GM18873 (cell line): Measurements from ENCODE around the gene LAMP1.
"Not testable (repeated sequence)": the region's sequence is repeated elsewhere in the genome, so short reads cannot be mapped to it uniquely, and the experiment has no call there.

Source experiments
- ATAC-seq: cut with Tn5 transposase; IDR thresholded peaks from one replicate; pipeline ENCODE4 v1.9.1; 2021; ENCODE audit warnings: mild to moderate bottlenecking, moderate library complexity, moderate number of reproducible peaks; ENCODE audit not compliant: unreplicated experiment, low FRiP score

The LAMP1 gene

DNA sequence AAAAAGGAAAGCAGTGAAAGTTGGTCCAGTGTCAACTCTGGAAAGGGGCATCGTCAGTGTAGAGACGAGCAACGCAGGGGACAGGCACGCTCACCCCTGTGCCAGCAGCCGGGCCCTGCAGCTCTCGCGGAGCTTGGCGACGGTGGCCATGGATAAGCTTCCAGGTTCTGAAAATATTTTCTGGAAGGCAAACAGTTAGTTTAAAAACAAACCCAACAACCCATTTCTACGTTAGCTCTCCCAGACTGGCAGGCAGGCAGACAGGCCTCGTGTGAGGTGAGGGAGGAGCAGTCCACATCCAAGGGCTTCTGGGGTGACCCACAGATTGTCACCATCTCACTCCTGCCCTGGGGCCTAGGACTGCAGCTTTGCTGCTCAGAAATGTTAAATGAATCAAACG lies 27.4 kb downstream of the LAMP1 start:
- no peak for ATAC-seq

DNA sequence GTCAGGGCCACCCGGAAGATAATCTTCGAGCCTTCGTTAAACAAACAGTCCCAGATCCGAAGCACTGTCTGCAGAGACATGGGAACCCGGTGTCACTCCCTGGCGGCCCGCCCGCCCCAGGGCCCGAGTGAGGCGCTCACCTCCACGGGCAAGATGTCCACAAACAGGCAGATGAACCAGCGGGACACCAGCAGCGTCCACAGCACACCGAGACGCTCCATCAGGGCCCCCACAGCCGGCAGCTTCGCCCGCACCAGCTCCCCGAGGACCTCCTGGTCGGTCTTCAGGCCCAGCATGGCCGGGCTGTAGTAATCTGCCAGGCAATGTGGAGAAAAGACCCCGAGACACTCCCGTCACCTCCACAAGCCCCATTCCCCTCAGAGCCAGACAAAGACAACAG lies 28.7 kb downstream of the LAMP1 start:
- ATAC-seq = no peak

DNA sequence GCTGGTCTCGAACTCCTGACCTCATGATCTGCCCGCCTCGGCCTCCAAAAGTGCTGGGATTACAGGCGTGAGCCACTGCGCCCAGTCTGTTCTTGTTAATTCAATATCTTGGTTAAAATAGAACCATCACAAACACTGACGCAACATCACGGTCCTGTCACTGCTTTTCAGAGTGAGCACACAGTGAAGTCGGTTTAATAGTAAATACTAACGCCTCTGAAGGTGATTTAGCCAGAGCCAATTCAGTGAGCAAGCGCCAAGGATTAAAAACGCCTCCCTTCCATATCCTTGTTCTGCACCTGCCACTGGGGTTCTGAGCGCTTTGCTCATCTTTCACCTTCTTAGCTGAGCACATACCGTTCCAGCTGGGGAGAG lies 30.3 kb downstream of the LAMP1 start:
- no peak for ATAC-seq

DNA sequence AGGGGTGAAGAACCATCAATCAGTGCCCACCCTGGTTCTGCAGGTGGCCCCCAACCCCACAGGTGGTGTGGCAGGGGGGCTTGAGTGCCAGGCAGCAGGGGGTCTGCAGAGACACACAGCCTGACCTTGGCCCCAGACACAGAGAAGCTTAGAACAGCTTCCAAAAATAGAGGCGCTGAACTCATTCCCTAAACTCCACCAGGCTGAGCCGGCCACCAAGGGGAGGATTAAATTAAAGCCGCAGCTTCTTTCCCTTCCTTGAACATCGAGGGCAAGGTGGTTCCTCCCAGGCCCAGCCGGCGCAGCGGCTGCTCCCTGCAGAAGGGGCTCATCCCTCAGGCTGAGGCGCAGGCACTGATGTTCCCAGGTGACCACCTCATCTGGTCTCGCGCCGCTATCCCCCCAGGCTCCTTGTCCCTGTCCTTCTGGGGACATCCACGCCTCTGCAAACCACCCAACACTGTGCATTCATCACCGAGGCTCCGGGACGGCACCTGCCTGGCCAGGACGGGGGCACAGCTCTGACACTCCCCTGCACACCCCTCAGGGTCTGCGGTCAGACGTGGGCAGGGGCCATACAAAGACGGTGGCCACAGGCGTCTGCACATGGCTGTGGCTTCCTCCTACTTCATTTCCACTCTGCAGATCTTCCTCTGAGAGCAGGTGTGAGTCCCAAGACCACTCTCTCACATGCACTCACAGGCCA lies 30.9 kb downstream of the LAMP1 start:
- no peak for ATAC-seq

DNA sequence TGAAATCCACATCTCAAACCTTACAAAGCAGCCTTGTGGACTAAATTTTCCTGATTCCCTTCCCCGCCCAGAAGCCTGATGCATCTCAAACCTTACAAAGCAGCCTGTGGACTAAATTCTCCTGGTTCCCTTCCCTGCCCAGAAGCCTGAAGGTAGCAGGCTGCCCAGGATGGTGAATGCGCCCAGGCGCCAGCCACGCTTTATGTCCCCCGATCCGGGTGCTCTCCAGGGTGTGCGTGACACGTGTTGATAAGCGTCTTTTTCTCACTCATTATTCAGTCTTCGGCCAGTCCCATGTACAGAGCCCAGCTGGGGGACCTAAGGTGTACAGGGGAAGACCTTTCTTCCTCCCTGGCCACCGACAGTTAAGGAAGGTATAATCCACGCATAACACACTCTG lies 31.8 kb downstream of the LAMP1 start:
- no peak for ATAC-seq

DNA sequence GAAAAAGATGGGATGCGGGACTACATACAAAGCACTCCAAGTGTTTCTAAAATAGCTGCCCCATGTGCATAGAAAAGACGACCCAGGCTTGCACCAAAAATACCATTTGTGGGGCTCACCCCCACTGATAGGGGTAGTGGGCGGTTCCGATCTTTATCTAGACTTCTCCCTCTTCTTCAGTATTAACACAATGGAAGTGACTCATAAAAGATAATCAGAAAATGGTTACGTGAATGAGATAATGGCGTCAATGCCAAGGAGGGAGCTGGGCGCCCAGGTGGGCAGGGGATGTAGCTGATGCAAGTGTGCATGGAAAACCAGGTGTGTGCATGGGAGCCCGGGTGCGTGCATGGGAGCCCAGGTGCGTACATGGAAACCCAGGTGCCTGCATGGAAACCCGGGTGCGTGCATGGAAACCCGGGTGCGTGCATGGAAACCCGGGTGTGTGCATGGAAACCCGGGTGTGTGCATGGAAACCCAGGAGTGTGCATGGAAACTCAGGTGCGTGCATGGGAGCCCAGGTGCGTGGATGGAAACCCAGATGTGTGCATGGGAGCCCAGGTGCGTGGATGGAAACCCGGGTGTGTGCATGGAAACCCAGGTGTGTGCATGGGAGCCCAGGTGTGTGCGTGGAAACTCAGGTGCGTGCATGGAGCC lies 32.7 kb downstream of the LAMP1 start:
- no peak for ATAC-seq

DNA sequence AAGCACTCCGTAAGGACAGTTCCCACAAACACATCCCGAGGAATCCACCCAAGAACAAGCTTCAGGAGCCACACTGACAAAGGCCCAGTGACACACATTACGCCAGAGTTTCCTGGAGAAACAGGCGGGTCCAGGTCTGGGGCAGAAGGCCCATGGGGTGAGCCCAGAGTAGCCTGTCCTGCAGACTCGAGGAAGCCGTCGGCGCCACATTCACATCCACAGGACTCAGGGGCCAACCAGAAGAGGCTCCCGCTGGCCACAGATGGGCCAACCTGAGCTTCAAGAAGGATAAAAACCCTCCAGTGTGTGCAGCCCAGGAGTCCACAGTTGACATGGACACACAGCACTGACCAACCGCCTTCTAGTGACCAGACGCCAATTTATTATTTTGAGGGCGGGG lies 35.6 kb downstream of the LAMP1 start:
- ATAC-seq = no peak

DNA sequence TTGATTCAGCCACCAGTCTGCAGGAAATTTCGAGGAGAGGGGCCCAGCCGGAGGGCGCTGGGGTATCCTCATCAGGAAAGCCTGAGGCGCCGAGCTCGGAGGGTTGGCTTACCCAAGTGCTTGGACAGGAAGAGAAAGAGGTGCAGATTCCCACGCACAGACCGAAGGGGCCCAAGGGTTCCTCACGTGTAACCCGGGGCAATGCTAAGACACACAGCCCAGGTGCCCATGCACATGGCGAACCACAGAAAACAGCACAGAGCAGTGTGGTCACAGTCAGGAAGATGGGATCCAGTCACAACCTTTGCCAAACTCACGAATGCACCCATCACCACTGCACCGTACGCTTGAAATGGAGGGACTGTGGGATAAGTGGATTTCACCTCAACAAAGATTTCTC lies 36.0 kb downstream of the LAMP1 start:
- no peak for ATAC-seq

DNA sequence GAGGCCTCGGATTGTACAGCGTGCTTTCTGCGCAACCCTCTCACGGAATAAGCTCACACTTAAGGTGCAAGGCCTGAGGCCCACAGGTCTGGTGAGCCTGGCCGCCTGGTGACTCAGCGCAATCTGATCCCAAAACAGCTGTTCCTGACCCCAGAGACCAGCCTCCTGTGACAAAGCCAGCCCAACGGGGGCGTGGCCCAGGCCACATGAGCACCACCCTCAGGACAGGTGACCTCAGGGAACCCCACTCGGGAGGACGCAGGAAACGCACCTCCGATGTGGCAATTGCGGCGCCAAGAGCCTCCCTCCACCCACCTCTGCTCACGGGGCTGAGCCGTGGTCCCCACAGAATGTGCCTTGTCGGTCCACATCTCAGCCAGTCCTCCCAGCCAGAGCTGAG lies 40.5 kb downstream of the LAMP1 start:
- ATAC-seq = no peak

DNA sequence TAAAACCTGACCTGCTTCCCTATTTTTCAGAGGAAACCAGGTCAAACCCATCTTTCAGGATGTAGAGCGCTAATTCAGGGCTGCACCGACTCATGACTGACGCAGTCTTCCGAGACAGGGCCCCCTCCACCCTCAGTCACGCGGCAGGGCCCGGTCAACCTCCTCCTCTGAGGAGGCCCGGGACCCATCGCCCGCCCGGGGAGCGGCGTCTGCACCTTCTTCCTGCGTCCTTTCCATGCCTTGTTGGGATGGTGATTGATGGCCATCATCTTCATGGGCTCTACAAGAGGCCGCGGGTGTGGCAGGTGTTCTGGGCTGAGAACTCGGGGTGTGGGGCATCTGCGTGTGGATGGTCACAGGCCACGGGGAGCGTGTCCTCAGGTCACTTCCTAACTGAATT lies 40.9 kb downstream of the LAMP1 start:
- ATAC-seq = no peak

DNA sequence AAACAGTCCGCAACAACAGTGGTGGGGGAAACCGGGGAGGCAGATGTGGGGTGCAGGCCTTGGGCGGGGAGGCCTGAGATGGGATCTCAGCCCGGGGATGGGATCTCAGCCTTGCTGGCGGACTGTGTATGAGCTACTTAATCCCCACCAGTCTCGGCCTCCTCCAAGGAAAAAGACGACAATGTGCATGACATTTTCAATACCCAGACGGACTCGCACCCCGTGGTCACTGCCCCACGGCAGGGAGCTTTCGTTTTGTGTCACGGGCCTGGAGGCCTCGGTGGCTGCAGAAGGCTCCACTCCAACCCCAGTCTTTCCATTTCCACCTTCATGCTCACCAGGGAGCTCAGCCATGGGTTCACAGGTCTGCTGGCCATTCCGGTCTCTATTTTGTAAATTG lies 41.4 kb downstream of the LAMP1 start:
- ATAC-seq = no peak

DNA sequence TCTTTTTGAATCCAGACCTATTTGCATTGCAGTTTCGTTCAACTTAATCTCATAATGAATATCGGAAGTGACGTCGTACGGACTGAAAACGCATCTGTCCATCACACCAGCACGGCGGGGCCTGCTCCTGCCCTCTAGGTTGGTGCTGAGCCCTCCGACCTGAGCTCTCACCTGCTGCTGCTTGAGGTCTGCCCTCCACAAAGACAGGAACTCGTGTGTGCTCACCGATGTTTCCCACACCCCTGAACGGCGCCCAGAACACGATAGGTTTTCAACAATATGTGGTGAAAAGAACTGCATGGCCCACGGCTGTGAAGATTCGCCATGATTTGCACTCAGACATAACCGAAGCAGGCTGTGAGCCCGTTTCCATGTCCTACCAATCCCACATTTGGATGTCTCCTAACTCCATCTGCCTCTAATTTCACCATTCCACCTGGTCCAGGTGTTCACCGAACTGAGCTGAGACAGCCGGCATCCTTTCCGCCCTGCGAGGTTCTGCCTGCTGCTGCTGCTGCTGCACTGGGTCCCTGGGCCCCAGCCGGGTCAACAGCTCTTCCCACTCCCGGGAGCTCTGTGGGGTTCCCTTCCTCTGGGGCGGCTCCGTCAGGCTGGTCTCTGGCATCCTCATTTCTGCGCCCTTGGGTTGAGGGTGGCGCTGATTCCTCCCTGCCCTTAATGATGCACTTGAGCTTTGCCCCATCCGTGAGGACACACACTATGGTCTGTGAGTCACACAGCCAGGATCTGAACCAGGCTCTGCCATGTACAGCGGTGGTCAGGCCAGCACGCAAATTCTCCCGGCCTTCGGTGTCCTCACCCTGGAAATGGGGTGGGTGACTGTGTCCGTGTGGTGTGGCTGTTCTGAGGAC lies 46.0 kb downstream of the LAMP1 start:
- ATAC-seq = no peak

DNA sequence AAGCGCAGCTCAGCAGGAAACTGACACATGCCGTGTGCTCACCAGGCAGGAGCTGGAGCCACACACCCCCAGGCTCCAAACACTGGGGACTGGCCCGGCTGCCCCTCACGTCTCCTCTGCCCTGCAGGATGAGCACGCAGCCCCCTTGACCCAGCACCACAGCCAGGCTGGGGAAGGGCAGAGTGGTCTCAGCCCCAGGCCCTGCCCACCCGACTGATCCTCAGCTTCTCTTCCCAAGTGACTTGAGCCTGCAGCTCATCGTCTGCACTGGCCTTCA lies 46.6 kb downstream of the LAMP1 start:
- ATAC-seq = no peak

DNA sequence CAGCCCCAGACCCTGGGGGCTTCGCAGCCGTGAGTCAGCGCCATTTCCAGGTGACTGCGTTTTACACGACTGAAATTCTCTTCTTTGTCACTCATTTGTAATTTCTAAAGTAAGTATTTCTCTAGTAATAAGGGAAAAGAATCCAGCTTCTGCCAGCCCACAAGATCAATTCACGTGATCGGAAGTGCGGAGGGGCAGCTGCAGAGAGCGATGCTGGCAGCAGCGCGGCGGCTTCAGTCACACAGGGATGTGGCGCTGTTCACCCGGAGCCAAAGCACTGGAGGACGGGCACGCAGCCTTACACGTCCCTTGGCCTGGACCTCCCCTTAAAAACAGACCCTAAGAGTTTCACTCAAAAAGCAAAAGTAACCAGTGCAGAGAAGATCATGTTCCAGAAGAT lies 48.4 kb downstream of the LAMP1 start:
- ATAC-seq = no peak

DNA sequence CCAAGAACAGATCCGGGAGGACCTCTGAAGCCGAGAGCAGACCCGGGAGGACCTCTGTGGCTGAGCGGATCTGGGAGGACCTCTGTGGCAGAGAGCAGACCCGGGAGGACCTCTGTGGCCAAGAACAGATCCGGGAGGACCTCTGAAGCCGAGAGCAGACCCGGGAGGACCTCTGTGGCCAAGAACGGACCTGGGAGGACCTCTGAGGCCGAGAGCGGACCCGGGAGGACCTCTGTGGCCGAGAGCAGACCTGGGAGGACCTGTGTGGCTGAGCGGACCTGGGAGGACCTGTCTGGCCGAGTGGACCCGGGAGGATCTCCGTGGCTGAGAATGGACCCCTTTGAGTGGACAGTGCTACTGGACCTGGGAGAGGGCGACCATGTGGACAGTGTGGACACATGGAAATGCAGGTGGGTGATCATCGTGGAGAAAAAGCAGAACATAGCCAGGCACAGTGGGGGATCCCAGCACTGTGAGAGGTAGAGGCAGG lies 50.7 kb downstream of the LAMP1 start:
- not testable (repeated sequence) for ATAC-seq

DNA sequence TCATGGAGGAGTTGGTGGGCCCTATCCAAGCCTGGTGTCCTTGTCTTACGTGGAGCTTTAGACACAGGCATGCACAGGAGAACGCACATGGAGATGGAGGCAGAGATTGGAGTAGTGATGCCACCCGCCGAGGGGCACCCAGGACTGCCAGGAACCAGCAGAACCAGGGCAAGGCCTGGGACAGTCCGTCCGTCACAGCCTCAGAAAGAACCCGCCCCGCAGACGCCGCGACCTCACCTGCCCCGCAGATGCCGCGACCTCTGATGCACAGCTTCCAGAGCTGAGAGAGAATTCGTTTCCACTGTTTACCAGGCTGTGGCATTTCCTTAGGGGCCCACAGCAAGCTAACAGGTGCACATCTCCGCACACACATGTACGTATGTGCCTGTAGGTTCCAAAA lies 51.6 kb downstream of the LAMP1 start:
- ATAC-seq = no peak

DNA sequence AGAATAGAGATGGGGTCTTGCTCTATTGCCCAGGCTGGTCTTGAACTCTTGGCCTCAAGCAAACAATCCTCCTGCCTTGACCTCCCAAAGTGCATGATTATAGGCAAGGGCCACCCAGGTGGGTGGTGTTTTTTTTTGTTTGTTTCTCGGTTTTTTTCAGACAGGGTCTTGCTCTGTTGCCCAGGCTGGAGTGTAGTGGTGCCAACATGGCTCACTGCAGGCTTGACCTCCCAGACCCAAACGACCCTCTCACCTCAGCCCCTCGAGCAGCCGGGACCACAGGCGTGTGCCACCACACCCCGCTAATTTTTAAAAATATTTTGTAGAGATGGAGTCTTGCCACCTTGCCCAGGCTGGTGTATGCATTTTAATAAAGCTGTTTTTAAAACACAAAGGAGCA lies 52.0 kb downstream of the LAMP1 start:
- ATAC-seq = no peak

DNA sequence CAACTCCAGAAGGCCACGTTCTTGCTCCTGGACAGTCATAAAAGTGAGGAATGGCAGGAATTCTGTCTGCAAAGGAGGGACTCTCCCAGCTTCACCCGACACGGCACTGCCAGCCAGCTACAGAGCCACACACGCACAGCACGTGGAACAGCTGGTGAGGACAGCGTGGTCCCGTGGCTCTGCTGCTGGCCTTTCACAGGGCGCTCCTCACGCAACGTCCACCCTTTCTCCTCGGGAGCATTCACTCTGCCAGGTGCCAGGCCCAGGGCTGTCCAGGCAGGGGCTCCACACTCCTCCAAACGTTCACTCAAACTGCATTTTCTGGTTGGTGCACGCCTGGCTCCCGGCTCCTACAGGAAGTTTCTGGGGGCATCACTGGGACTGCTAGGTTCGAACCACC lies 52.5 kb downstream of the LAMP1 start:
- no peak for ATAC-seq

DNA sequence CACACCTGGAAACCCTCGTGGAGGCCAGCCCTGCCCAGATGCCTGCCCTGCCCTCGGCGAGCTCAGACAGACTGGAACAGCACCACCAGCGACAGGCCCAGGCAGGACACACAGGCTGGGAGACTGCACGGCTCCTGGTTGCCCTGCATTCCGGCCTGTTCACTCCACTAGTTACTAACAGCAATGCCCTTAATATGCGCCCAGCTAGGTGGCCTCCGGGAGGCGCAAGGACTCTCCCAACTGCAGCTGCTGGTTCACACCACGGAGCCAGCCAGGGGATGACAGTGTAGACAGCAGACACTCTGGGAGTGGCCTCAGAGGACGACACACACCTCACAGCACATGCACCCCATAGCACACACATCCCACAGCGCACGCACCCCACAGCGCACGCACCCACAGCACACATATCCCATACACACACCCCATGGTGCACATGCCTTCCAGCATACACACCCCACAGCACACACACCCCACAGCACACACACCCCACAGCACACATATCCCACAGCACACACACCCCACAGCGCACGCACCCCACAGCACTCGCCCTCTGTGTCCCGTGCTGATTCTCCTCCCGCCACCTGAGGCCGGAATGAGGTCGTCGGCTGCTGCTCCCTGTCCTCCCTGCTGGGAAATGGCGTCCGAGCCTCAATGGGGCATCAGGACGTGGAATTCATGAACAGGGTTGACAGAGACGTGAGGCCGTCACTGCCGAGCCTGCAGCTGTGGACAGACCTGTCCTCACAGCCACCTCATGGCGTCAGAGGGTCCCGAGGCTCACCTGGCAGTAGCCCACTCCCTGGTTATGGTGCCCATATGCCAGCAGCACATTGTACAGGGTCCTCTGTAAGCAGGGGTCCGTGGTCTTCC lies 53.3 kb downstream of the LAMP1 start:
- no peak for ATAC-seq

DNA sequence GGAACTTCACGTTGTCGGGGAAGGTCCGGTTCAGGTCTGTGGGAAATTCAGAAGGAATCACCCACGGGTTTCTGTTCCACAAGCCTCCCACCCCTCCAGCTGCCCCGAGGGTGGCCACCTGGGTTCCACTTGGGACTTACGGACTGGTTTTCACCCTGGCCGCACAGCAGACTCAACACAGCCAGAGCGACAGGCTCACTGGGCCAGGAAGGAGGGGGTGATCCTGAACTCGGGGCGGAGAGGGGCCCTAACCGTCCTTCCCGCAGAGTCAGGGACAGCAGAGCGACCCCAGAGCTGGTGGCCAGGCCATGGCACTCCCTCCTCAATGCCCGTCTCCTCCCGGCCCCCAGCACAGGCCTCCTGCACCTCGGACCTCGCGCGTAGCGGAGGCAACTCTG lies 53.9 kb downstream of the LAMP1 start:
- ATAC-seq = no peak

DNA sequence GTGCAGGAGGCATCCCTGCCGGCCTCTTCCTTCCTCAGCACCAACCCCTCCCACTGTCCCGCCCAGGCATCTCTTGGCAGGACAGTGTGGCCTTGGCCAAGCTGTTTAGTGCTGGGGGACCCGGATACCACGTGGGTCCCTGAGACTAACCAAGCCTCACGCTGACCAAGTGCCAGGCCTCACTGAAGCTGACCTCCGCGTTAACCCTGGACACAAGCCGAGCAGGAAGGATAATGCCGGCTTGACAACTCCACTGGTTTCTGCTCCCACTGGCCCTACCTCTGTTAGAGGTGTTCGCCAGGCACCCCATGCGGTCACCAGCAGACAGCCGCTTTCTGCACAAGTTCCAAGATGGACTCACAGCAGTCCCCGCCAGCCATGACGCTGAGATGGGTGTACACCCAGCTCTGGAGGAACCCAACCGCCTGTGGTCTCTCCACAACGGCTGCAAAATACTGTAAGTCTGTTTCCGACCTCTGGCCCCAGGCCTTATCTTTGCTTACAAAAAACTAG lies 54.5 kb downstream of the LAMP1 start:
- ATAC-seq = no peak
